ENCODE measurements around the gene NUTM1.

Gene NUTM1

GRCh38 chr15:34355241-34355640, 12.1 kb downstream of the NUTM1 start:
- no peak overlapping the region for H2AFZ ChIP-seq (ENCODE audit: low read depth)
- H4K20me1 ChIP-seq (ENCODE audit: insufficient read depth) = no peaks in the 10 kb centered on the region
- H3K4me1 ChIP-seq (ENCODE audit: low read depth, poor library complexity, severe bottlenecking) = no peaks in the 10 kb centered on the region
- no peak overlapping the region for H3K4me3 ChIP-seq (IDR thresholded peaks at IDR 0.05; ENCODE audit: insufficient read depth, low read depth, low read length)
- no peak overlapping the region for H3K27ac ChIP-seq
- no peak for TF ChIP-seq CTCF (conservative IDR thresholded peaks at IDR 0.05; ENCODE audit: low read depth, low read length)
- no peak overlapping the region for H3K9ac ChIP-seq
- no peak overlapping the region for H3K4me2 ChIP-seq
- no peaks in the 10 kb centered on the region for H3K79me2 ChIP-seq (ENCODE audit: insufficient read depth, low read depth)
- no peaks in the 10 kb centered on the region for H3K27me3 ChIP-seq (ENCODE audit: insufficient read depth, low read depth)
- H3K36me3 ChIP-seq (ENCODE audit: insufficient read depth) = no peaks in the 10 kb centered on the region

DNA sequence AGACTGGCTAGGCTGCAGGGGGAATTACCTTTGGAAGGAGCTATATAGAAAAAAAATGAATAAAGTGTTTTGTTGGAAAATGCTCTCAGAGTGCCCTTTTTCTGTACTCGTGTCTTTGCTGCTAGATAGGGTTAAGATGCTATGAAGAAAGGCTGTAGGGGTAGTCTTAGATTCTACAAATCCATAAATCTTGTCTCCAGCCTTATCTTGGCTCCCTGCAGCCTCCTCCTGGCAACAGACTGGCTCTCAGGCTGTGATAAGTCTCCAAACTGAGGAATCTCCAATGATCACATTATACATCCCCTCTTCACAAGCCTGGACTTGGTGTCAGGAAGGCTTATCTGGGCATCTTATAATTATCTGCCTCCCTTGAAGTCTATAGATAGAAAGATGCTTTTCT, 14.5 kb downstream of the NUTM1 start:
- no peak for TF ChIP-seq CTCF (conservative IDR thresholded peaks at IDR 0.05; ENCODE audit: low read depth, low read length)
- Histone ChIP-seq H3K4me2 (no peak overlapping the region), H3K79me2 (ENCODE audit: insufficient read depth, low read depth) (no peaks in the 10 kb centered on the region), H4K20me1 (ENCODE audit: insufficient read depth) (no peaks in the 10 kb centered on the region), H3K4me1 (ENCODE audit: low read depth, poor library complexity, severe bottlenecking) (no peaks in the 10 kb centered on the region), H3K27ac (no peak overlapping the region), H3K9ac (no peak overlapping the region), H3K4me3 (IDR thresholded peaks at IDR 0.05; ENCODE audit: insufficient read depth, low read depth, low read length) (no peak overlapping the region), H2AFZ (ENCODE audit: low read depth) (no peak overlapping the region), H3K36me3 (ENCODE audit: insufficient read depth) (no peaks in the 10 kb centered on the region), H3K27me3 (ENCODE audit: insufficient read depth, low read depth) (no peaks in the 10 kb centered on the region)

DNA sequence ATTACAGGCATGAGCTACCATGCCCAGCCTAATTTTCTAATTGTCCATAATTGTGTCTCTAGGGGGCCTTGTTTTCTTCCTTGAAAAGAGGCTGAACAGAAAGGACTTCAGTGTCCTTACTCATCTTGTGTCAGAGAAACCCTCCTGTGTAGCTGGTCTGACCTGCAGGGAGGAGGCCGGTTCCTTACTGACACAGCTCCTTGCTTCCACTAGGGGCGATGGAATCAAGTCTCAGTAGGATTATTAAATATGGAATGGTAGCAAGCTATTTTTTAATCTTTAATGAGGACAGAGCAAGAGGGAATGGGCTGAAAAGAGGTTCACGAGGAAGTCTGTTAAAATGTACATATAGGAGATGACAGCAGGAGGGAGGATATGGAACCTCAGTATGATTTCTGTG, 15.3 kb downstream of the NUTM1 start:
- Histone ChIP-seq H3K27me3 (ENCODE audit: insufficient read depth, low read depth) (no peaks in the 10 kb centered on the region), H3K9ac (no peak overlapping the region), H2AFZ (ENCODE audit: low read depth) (no peak overlapping the region), H3K4me1 (ENCODE audit: low read depth, poor library complexity, severe bottlenecking) (no peaks in the 10 kb centered on the region), H3K27ac (no peak overlapping the region), H4K20me1 (ENCODE audit: insufficient read depth) (no peaks in the 10 kb centered on the region), H3K36me3 (ENCODE audit: insufficient read depth) (no peaks in the 10 kb centered on the region), H3K4me3 (IDR thresholded peaks at IDR 0.05; ENCODE audit: insufficient read depth, low read depth, low read length) (no peak overlapping the region), H3K4me2 (no peak overlapping the region), H3K79me2 (ENCODE audit: insufficient read depth, low read depth) (no peaks in the 10 kb centered on the region)
- no peak for TF ChIP-seq CTCF (conservative IDR thresholded peaks at IDR 0.05; ENCODE audit: low read depth, low read length)

DNA sequence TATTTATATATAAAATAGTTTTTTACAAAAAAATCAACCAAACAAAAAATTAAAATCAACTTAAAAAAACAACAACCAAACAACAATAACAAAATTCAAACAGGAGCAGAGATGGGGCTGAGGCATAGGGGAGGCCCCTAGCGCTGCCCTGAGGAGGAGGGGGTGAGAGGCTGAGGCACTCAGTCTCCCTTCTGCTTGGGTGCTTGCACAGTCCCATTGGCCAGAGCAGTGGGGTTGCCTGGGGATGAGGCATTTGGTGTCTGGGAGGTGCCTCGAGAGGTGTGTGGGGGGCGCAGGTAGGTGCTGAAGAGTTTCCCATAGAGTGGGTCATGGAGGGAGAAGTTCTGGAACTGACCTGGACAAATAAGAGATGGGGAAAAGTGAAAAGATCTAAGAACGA, 15.8 kb downstream of the NUTM1 start:
- TF ChIP-seq CTCF (conservative IDR thresholded peaks at IDR 0.05; ENCODE audit: low read depth, low read length) = no peak
- Histone ChIP-seq H3K4me2 (no peak overlapping the region), H2AFZ (ENCODE audit: low read depth) (no peak overlapping the region), H4K20me1 (ENCODE audit: insufficient read depth) (no peaks in the 10 kb centered on the region), H3K27me3 (ENCODE audit: insufficient read depth, low read depth) (no peaks in the 10 kb centered on the region), H3K9ac (no peak overlapping the region), H3K79me2 (ENCODE audit: insufficient read depth, low read depth) (no peaks in the 10 kb centered on the region), H3K4me1 (ENCODE audit: low read depth, poor library complexity, severe bottlenecking) (no peaks in the 10 kb centered on the region), H3K27ac (no peak overlapping the region), H3K36me3 (ENCODE audit: insufficient read depth) (no peaks in the 10 kb centered on the region), H3K4me3 (IDR thresholded peaks at IDR 0.05; ENCODE audit: insufficient read depth, low read depth, low read length) (no peak overlapping the region)

DNA sequence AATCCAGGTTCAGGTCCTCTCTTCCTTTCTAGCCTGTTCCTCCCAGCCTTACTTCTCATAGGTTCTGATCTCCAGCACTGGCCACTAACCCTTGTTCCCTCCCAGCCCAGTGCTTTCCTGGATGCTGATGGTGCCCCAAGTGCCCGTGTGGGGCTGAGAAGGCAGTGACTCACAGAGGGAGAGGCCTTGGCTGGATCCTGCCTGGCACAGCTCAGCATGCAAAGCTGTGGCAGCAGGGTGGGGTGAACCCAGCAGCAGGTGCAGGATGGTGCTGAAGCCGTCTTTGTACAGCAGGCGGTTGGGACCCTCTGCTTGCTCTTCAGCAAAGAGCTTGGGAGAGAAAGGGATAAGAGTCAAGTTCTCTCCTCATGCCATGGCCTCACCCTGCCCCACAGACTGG, 16.3 kb downstream of the NUTM1 start:
- Histone ChIP-seq H3K27me3 (ENCODE audit: insufficient read depth, low read depth) (no peaks in the 10 kb centered on the region), H3K79me2 (ENCODE audit: insufficient read depth, low read depth) (no peaks in the 10 kb centered on the region), H2AFZ (ENCODE audit: low read depth) (no peak overlapping the region), H4K20me1 (ENCODE audit: insufficient read depth) (no peaks in the 10 kb centered on the region), H3K9ac (no peak overlapping the region), H3K4me3 (IDR thresholded peaks at IDR 0.05; ENCODE audit: insufficient read depth, low read depth, low read length) (no peak overlapping the region), H3K36me3 (ENCODE audit: insufficient read depth) (no peaks in the 10 kb centered on the region), H3K4me2 (no peak overlapping the region), H3K27ac (no peak overlapping the region), H3K4me1 (ENCODE audit: low read depth, poor library complexity, severe bottlenecking) (peaks cover under 1% of the 10 kb centered on the region)
- no peak for TF ChIP-seq CTCF (conservative IDR thresholded peaks at IDR 0.05; ENCODE audit: low read depth, low read length)

All from KMS-11 (cell line).